Fibroblast of lung (primary cell): Measurements from ENCODE around the gene FNDC3B. TPM values are rescaled to one million over a fixed set of nuclear protein-coding genes. Genes with fewer than 3 reads are reported as not detected.
A peak's percentile ranks its signal among the peaks of the same experiment; 100 is the strongest.

Experiments used
- DNase-seq, 2 donors: peaks; one replicate each; pipeline versions ENCODE4 v3.0.0 to v3.0.0-alpha.2; 2010; ENCODE audit warnings: low read depth in 2 of 2
- H2AFZ ChIP-seq: 2 replicates; pipeline ENCODE4 v1.5.1; 2012; ENCODE audit warnings: low read length, control low read depth, inconsistent platforms
- H3K27ac ChIP-seq: 2 replicates; pipeline ENCODE4 v1.5.1; 2011; ENCODE audit warnings: low read length, control low read depth; ENCODE audit not compliant: insufficient read depth
- H3K27me3 ChIP-seq: 2 replicates; pipeline ENCODE4 v1.5.1; 2011; ENCODE audit warnings: mild to moderate bottlenecking, low read length; ENCODE audit not compliant: control insufficient read depth, insufficient read depth
- H3K36me3 ChIP-seq: 2 replicates; pipeline ENCODE4 v1.5.1; 2011; ENCODE audit warnings: low read length; ENCODE audit not compliant: control insufficient read depth, insufficient read depth
- H3K4me1 ChIP-seq: 2 replicates; pipeline ENCODE4 v1.5.1; 2011; ENCODE audit warnings: low read length; ENCODE audit not compliant: control insufficient read depth, insufficient read depth; ENCODE audit errors: extremely low read depth
- H3K4me2 ChIP-seq: 2 replicates; pipeline ENCODE4 v1.5.1; 2011; ENCODE audit warnings: low read length, control low read depth; ENCODE audit not compliant: insufficient read depth; ENCODE audit errors: extremely low read depth
- H3K4me3 ChIP-seq, 4 experiments: fragments of 200-600 bp in 1 of 4; sonication (generic) in 1 of 4; replicated peaks in 1 of 4; 2 replicates each; pipeline ENCODE4 v1.5.1; 2011 to 2016; ENCODE audit warnings: low read length in 4 of 4, low read depth in 3 of 4, mild to moderate bottlenecking in 3 of 4, control low read depth in 2 of 4, inconsistent platforms in 1 of 4, mixed read lengths in 1 of 4; ENCODE audit not compliant: insufficient read depth in 1 of 4; ENCODE audit errors: control extremely low read depth in 1 of 4
- H3K79me2 ChIP-seq: 2 replicates; pipeline ENCODE4 v1.5.1; 2012; ENCODE audit warnings: mild to moderate bottlenecking, low read length, inconsistent platforms; ENCODE audit not compliant: control insufficient read depth, insufficient read depth
- H3K9ac ChIP-seq: 2 replicates; pipeline ENCODE4 v1.5.1; 2011; ENCODE audit warnings: mild to moderate bottlenecking, low read length, control low read depth; ENCODE audit not compliant: insufficient read depth
- H3K9me3 ChIP-seq: 2 replicates; pipeline ENCODE4 v1.5.1; 2012; ENCODE audit warnings: low read depth, low read length; ENCODE audit not compliant: control insufficient read depth, insufficient read depth
- H4K20me1 ChIP-seq: 2 replicates; pipeline ENCODE4 v1.5.1; 2011; ENCODE audit warnings: low read length; ENCODE audit not compliant: control insufficient read depth, insufficient read depth; ENCODE audit errors: extremely low read depth
- CTCF ChIP-seq, 2 donors: IDR thresholded peaks in 1 of 2; conservative IDR thresholded peaks in 1 of 2; 1 replicate in 1 of 2; 2 replicates in 1 of 2; pipeline ENCODE4 v1.5.1; 2011 to 2012; ENCODE audit warnings: low read length in 2 of 2, control low read depth in 1 of 2, inconsistent platforms in 1 of 2, low read depth in 1 of 2, mild to moderate bottlenecking in 1 of 2
- EZH2 ChIP-seq: IDR thresholded peaks from 2 replicates; pipeline ENCODE4 v1.5.1; 2012; ENCODE audit warnings: low read length, control low read depth, mild to moderate bottlenecking; ENCODE audit errors: missing control alignments
- polyA plus RNA-seq, 2 donors: library from polyadenylated mRNA; depleted of rRNA in 1 of 2; stranded (reverse) in 1 of 2; unstranded in 1 of 2; fragments of >200 nt; gene quantifications; 2 replicates each; pipeline ENCODE4 v1.2.1, GENCODE V29; 2011 to 2012; ENCODE audit warnings: missing spikeins in 1 of 2
- total RNA-seq: library from RNA; depleted of rRNA; stranded (reverse); fragments of >200 nt; gene quantifications from 2 replicates; pipeline ENCODE4 v1.2.1, GENCODE V29; 2014

Gene FNDC3B
- total and polyA plus RNA-seq, 2 donors (not counting 1 experiment from before 2014, with no cell fraction given), result 26.1 to 76.8 TPM

GRCh38 chr3:172289583-172289982 is 250.2 kb downstream of the FNDC3B start:
- H3K9me3 ChIP-seq, result no peaks in the 10 kb centered on the region
- no peak overlapping the region for H2AFZ ChIP-seq
- no peak overlapping the region for H3K9ac ChIP-seq
- no peaks in the 10 kb centered on the region for H3K27me3 ChIP-seq
- peaks cover 7% of the 10 kb centered on the region for H3K79me2 ChIP-seq
- H3K4me1 ChIP-seq, result no peaks in the 10 kb centered on the region
- H3K4me3 ChIP-seq, result no peak overlapping the region
- DNase-seq, result no peak
- TF ChIP-seq CTCF (conservative IDR thresholded peaks at IDR 0.05 in 1 of 2, IDR thresholded peaks at IDR 0.05 in 1 of 2; ENCODE audit: low read depth in 1 of 2, low read length in 2 of 2) (peak in 1 of 2 donors; percentile 30), EZH2 (no peak)
- no peak overlapping the region for H3K4me2 ChIP-seq
- peaks cover 3% of the 10 kb centered on the region for H4K20me1 ChIP-seq
- H3K27ac ChIP-seq, result no peak overlapping the region
- peaks cover 6% of the 10 kb centered on the region for H3K36me3 ChIP-seq

GRCh38 chr3:172290457-172290856 is 251.1 kb downstream of the FNDC3B start:
- H3K9me3 ChIP-seq, result no peaks in the 10 kb centered on the region
- no peaks in the 10 kb centered on the region for H3K27me3 ChIP-seq
- H3K4me1 ChIP-seq, result no peaks in the 10 kb centered on the region
- DNase-seq, result no peak
- no peak overlapping the region for H3K27ac ChIP-seq
- peaks cover 3% of the 10 kb centered on the region for H4K20me1 ChIP-seq
- no peak for TF ChIP-seq CTCF (conservative IDR thresholded peaks at IDR 0.05 in 1 of 2, IDR thresholded peaks at IDR 0.05 in 1 of 2; ENCODE audit: low read depth in 1 of 2, low read length in 2 of 2)
- TF ChIP-seq EZH2, result no peak
- H3K36me3 ChIP-seq, result peaks cover 6% of the 10 kb centered on the region
- no peak overlapping the region for H3K4me2 ChIP-seq
- H3K9ac ChIP-seq, result no peak overlapping the region
- peaks cover 5% of the 10 kb centered on the region for H3K79me2 ChIP-seq
- no peak overlapping the region for H2AFZ ChIP-seq
- H3K4me3 ChIP-seq, result no peak overlapping the region

DNA sequence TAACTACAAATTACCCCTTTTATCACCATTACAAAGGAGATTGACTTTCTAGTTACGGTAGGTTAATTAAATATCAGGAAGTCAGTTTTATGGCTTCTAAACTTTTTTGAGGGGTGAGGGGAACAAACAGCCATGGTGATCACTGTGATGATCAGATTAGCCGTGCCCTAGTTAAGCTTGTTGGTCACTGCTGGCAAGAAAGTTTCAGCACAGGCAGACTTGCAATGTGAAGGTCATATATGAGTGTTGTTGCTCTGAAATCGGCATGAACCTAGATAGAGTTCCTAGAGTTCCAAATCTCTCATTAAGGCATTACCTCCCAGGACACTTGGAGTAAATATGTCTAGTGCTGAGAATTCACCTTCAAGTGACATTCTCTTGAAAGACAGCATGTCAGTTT is 252.3 kb downstream of the FNDC3B start:
- Histone ChIP-seq H2AFZ (no peak overlapping the region), H3K4me1 (no peaks in the 10 kb centered on the region), H3K9me3 (no peaks in the 10 kb centered on the region), H3K4me3 (no peak overlapping the region), H3K27ac (no peak overlapping the region), H3K36me3 (peaks cover 6% of the 10 kb centered on the region), H3K79me2 (peaks cover 5% of the 10 kb centered on the region), H3K27me3 (no peaks in the 10 kb centered on the region), H3K4me2 (no peak overlapping the region), H3K9ac (no peak overlapping the region), H4K20me1 (peaks cover 3% of the 10 kb centered on the region)
- DNase-seq, result no peak
- TF ChIP-seq CTCF (conservative IDR thresholded peaks at IDR 0.05 in 1 of 2, IDR thresholded peaks at IDR 0.05 in 1 of 2; ENCODE audit: low read depth in 1 of 2, low read length in 2 of 2) (no peak), EZH2 (no peak)
